Middle frontal gyrus (tissue), 1 donor: ENCODE measurements around the gene ARAF.
"Not testable (repeated sequence)": the region's sequence is repeated elsewhere in the genome, so short reads cannot be mapped to it uniquely, and the experiment has no call there.

Experiments used
- DNase-seq: peaks from one replicate; pipeline ENCODE4 v3.0.0-alpha.2; 2015; ENCODE audit warnings: low spot score; ENCODE audit errors: extremely low spot score

The ARAF gene

DNA sequence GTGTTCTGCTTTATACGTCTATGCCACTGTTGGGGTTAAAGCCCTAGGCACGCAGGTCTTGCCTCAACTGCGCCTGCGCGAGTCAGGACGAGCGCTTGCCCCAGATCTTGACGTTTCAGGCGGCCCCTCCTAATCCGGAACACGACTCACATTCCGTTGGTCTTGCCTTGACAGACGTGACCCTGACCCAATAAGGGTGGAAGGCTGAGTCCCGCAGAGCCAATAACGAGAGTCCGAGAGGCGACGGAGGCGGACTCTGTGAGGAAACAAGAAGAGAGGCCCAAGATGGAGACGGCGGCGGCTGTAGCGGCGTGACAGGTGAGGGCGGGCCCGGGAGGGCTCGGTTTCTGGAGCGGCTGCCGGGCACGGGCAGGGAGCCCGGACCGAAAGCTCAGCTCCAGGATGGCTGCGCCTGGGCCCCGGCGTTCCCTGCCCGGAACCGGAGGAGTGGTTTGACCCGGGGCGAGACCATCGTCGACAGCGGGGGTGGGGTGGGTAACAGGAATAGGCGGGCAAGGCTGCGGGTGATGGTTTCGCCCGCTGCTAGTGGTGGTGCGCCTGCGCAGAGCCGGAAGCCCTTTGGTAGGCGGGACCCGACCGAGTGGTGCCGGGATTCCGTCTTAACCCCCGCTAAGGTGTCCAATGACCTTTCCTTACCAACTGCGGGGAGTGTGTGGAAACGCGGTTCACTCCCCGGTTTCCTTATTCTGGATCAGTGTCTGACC is at the start of gene ARAF:
Gene ARAF (plus strand): TSS at position 272 of the 725 bp plus-strand sequence. CDS start 1,763 bp downstream, outside the sequence.
- DNase-seq: peak; percentile 90

DNA sequence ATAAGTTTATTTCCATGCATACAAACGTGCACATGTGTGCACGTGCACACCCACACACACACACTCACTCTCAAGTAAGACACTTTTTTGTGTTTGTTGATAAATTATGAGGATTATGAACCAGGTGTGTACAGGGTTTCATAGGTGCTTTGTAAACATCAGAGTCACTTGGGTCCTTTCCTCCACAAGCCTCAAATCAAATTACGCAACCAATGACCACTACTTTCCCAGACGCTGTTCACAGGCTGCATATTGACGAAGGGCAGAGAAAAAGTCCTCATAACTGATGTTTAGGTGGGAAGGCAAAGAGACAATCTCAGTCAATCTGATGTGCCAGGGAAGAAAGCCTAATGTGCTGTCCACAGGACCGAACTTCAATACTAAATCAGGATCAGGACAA is 48.6 kb upstream of the ARAF start:
- DNase-seq: not testable (repeated sequence)

DNA sequence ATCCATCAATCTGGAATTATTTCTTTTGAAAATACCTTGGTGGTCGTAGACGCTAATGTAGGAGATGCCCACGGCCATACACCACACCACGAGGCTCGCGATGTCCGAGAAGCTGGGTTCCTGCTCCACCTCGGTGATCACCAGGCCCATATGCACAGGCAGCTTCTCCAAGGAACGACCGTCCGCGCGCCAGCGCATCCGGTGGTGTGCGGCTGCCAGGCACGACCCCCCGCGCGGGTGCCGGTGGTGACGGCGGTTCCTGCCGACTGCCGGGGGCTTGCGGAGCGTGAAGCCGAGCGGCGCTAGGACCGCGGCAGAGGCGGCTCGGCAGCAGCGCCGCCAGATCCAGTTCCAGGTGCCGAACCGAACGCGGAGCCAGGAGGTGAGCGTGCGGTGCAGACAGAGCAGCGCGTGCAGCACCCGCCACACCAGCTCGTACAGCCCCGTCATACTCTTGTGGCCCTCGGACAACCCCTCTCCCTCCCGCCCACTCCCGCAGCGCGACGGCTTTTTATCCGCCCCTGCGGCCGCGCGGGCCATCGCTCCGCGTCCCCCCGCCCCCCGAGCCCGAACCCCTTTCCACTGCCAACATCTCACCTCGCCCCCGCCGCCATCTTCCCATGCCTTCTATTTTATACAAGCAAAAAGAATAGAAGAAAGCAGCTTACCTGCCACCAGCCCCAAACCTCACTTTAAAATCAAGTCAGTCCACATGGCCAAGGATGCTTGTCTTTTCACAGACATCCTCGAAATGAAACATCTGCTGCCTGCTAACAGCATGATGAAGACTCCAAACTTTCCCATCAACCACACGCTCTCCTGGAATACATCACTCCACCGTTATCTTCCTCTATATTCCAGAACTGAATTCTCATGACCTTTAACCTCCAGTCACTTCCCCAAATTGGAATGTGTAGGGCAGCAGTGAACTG is 47.7 kb upstream of the ARAF start:
- not testable (repeated sequence) for DNase-seq

DNA sequence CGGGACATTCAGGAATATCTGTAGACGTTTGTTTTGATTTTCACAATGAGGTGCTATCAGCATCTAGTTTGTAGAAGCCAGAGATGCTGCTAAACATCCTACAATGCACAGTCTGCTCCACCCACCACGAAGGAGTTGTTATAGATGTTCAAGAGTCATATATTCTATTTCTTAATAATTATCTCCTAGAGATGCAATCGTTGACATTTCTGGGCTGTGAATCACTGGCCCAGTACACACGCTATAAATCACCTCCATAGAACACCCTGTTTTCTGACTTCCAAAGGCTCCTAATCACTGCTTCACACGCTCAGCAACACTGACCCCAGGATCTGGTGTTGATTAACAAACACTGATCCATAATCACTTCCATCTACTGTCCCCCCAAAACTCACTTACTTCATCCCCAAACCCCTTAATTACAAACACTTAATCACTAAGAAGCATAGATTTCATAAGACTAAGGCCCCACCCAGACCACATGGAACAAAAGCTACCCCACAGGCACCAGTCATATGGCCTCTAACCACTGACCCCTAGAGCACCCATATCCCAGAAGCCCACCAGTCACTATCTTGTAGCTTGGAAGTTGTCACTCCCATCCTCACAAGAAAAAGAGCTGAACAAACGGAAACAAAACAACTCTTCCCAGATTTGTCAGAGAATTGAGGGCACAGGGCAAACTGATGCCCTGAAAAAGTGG is 46.3 kb upstream of the ARAF start:
- no peak for DNase-seq

DNA sequence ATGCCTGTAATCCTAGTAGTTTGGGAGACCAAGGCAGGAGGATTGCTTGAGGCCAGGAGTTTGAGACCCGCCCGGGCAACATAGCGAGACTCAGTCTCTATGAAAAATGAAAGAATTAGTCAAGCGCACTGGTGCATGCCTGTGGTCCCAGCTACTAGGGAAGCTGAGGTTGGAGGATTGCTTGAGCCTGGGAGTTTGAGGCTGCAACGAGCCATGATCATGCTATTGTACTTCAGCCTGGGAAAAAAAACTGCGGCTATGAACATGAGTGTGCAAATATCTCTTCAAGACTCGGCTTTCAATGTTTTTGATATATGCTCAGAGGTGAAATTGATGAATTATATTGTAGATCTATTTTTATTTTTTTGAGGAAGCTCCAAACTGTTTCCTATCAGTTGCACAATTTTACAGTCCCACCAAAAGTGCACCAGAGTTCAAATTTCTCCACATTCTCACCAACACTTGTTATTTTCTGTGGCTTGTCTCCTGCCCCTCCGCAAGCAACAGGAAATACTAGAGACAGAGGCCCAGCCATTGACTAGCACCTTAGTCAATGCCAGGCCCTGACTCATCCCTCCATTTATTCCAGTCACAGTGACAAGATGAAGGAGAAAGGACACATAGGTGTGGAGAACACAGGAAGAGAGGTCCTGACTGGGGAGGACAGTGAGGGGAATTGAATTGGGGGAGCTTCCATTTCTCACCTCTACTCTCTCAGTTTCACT is 44.9 kb upstream of the ARAF start:
- no peak for DNase-seq

DNA sequence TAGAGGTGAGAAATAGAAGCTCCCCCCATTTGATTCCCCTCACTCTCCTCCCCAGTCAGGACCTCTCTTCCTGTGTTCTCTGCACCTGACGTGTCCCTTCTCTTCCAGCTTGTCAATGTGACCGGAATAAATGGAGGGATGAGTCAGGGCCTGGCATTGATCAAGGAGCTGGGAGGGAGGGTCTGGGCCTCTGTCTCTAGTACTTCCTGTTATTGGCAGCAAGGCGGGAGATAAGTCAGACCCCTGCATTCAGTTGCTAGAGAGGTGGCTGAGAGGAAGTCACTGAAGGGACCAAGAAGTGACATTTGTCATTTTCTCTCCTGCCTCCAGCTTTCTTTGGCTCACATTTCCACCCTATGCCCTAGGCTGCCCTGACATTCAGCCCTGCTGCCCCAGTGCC is 42.9 kb upstream of the ARAF start:
- DNase-seq: no peak

DNA sequence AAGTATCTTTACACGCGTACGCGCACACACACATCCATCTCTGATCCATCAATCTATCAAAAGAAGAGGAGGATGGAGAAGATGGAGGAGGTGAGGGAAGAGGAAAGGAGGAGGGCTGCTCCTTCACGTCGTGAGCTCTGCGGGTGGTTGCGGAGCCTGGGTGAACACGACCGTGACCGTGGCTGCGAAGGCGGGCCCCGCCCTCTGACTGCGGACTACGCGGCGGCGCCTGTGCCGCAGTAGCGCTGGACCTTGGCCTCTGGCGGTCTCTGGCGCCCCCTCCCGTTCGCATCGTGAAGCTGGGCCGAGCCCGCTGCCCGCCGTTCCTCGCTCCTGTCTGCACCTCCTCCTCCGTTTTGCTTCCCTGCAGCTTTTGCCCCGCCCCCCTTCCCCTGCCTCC is 37.7 kb upstream of the ARAF start:
- peak; percentile 44 for DNase-seq

DNA sequence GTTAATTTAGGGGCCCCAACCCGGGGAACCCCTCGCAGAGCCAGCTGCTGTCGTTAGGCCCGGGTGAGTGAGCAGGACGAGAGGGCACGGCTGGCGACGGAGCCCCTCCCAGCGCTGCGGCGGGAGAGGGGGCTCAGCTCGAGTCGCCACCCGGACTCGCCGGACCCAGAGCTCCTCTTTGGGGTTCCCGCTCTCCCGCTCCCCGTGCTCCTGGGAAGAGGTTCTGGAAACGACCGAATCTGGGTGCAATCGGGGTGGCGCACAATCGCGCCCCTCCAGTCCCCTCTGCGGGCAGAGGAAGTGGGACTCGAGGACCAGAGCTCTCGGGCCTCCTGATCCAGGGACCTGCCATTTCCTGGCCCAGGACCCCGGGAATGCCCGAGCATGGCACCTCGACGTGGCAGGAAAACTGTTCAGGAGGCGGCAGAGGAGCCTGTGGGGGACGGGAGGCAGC is 37.3 kb upstream of the ARAF start:
- no peak for DNase-seq

DNA sequence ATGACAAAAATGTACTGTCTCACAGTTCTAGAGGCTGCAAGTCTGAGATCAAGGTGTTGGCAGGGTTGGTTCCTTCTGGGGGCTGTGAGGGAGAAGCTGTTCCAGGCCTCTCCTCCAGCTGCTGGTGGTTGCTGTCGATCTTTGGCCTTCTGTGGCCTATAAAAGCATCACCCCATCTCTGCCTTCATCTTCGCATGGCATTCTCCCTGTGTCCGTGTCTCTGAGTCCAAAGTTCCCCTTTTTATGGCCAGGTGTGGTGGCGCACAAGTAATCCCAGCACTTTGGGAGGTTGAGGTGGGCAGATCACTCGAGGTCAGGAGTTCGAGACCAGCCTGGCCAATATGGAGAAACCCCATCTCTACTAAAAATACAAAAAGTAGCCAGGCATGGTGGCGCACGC is 31.5 kb upstream of the ARAF start:
- no peak for DNase-seq

DNA sequence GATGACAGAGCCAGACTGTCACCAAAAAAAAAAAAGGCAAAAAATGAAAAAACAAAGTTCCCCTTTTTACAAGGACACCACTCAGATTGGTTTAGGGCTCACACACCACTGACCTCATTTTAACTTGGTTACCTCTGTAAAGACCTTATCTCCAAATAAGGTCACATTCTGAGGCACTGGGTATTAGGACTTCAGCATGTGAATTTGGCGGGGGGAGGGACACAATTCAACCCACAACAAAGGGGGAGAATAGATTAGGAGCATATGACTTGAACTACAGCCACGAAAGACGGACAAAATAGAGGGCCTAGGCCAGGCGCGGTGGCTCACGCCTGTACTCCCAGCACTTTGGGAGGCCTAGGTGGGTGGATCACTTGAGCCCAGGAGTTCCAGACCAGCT is 31.0 kb upstream of the ARAF start:
- no peak for DNase-seq

DNA sequence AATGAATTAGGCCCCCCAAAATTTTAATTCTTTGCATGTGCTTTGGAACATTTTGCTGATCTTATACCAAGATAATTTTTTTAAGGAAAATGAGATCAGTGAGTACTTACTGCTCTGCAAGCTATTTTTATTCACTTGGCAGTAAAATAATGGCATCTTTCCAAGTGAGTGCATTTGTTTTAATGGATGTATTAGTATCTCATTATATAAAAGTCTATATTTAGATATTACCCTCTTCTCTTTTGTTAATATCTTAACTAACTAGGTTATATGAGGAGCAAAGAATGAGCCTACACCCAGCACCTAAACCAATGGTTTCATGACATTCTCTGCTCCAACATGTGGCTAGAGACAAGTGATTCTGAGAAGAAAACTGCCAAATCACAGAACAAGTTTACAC is 21.1 kb upstream of the ARAF start:
- no peak for DNase-seq

DNA sequence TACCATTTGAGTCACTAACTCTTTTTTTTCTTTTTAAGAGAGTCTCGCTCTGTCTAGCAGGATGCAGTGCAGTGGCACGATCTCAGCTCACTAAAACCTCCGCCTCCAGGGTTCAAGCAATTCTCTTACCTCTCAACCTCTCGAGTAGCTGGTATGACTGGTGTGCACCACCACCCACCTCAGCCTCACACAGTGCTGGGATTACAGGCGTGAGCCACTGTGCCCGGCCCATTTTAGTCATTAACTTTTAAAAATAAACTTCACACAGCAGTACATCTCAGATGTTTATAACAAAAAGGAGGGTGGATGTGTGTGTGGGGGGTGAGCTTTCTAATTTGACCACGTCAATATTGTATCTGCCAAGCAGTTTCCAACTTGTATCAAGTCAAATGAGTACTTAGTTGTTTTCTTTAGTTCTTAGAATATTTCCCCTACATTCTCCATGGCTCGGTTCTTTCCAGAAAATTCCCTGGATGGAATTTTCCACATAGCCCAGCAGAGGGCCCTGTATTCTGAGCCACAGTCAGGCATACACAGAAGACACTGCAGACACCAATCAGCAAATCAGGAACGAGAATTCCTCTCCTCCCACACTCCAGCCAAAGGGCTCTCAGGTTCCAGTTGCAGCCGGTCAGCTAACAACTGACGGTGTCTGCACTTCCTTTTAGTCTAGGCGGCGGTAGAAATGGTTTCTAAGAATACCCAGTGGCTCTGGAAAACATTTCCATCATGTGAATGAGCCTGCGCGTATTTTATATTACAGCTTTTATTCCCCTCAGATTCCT is 20.1 kb upstream of the ARAF start:
- peak; percentile 75 for DNase-seq

DNA sequence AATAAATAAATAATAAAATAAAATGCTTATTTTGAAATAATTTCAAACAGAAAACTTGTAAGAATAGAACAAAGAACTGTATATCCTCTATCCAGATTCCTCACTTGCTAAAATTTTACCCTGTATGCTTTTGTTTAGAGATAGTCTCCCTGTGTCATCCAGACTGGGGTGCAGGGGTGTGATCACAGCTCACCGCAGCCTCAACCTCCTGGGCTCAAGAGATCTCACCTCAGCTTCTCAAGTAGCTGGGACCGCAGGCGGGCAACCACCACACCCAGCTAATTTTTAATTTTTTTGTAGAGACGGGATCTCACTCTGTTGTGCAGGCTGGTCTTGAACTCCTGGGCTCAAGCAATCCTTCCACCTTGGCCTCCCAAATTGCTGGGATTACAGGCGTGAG is 17.5 kb upstream of the ARAF start:
- no peak for DNase-seq

DNA sequence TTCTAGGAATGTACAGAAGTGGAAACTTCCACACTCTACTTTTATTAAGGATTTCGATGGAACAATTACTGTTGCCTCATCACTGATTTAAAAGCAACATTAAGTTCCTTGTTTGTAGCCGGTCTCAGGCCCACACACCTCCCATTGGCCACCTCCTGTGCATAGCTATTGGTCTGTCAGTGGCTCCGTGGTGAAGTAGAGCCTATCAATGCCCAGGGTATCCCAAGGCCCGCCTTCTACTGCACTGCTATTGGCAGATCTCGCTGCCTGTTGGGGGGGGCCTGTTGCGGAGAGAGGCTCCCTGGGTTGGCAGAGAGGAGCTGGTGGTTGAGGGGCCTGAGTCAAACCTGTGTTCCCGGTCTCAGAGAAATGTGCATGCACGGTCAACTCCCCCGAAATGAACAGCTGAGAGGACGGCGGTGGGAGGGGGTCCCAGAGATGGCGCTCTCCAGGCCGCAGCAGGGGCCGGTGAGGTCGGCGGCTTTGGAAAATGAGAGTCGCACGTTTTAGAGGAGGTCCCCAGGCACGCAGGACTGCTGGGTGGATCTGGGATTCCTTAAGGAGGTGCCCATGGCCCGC is 4.9 kb upstream of the ARAF start:
- DNase-seq: peak; percentile 59

DNA sequence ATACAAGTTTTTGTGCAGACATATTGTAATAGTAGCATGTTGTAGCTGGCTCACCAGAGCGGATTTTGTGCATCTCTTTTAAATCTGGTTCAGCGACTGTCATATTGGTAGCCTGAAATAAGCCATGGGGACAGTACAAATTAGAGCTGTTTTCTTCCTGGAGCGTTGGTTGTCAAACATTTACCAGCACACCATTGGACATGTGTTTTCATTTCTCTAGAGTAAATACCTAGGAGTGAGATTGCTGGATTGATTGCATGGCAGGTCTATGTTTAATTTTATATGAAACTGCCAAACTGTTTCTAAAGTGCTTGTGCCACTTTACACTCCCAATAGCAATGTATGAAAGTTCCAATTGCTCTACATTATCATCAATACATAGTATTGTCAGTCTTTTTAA is 2.6 kb upstream of the ARAF start:
- DNase-seq: no peak

DNA sequence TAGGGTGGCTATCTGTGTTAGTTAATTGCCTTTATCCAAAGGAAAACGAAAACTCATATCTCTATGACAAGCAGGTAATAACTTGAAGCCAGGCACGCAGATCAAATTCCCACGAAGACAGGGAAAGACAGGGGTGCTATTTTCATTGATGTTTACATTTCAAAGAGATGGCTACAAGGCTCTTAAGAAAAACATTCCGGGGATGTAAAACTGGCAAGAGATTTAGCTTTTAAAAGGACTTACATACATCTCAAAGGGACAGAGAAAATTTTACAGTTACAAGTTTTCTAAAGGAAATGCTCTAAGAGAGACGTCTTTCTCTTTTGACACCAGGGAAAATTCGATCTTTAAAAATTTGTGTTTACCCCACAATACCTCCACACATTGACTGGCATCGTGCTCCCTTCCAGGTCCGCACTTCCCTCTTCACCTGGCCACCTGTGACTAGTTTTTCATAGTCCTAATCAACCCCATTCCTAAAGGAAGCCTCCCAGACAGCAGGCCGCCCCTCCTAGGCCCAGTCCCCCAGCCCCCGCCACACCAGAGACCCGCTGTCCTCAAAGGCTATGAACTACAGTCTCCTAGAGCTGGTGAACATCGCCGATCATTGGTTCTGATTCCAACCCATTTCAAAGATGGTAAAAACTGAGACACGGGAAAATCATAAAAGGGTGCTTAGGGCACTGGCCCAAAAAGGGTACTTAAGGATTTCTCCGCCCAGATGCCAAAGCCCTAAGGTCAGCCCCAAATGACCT is 649 bp upstream of the ARAF start:
- DNase-seq: no peak

DNA sequence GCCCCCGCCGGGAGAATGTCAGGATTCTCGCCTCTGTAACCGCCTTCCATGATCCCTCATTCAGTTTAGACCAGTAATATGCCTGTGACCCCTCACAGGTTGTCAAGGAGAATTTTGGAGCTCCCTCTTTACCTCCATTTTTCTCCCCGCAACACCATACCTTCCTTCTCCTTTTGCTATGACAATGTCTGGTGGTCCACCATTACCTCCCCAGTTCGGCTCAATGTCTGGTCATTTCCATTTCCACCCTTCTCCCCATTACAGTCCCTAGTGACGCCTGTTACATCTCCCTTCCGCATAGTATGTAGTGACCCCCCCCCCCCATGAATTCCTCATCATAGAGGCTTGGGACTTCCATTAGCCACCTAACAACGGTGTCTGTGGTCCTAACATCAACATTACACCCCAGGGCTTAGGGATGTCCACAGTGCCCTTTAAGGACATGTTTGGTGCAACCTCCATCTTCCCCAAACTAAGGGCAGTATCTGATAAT is 700 bp downstream of the ARAF start:
- no peak for DNase-seq

DNA sequence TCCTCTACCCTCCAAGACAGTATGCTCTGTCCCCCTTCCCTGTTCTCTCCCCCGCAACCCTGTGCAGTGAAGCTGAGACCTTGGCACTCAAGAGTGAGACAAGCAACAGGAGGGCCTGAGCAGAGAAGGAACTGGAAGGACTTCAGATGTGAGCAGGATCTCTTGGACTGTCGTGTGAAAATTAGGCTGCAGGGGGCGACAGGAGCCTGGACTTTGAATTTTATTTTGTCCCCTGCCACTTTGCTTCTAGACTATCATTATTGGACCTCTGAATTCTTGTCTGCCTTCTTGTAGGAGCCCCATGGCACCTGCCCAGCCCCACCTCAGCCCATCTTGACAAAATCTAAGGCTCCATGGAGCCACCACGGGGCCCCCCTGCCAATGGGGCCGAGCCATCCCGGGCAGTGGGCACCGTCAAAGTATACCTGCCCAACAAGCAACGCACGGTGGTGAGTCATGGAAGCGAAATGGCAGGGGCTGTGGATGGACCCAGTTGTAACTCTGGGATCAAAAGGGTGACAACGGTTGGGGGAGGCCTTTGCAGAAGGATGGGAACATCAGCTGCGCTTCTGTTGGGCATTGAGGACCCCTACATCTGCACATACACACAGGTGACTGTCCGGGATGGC is 1.7 kb downstream of the ARAF start:
- no peak for DNase-seq
